ENCODE data around the gene PCDH7. TPM values are rescaled to one million over a fixed set of nuclear protein-coding genes. Genes with fewer than 3 reads are reported as not detected.

The PCDH7 gene
- total and polyA plus RNA-seq, 8 donors: 0.25 to 6.4 (median 0.47) TPM

GRCh38 chr4:30770812-30771211 lies 50.6 kb downstream of the PCDH7 start:
- 51% methylated on average over 2 of the region's 2 CpGs for WGBS, 2 donors
- Histone ChIP-seq H3K27ac (no peak overlapping the region), H3K36me3 (no peaks in the 10 kb centered on the region), H3K9me3 (no peaks in the 10 kb centered on the region), H3K4me3 (no peak overlapping the region), H3K4me1 (no peaks in the 10 kb centered on the region), H3K27me3 (no peaks in the 10 kb centered on the region)
- DNase-seq (no peak), FAIRE-seq (no peak), ATAC-seq (no peak)
- no peak for TF ChIP-seq CTCF (IDR thresholded peaks at IDR 0.05)
- intact Hi-C loops (cut with DNase I): no loop called here

- no peak for TF ChIP-seq CTCF (IDR thresholded peaks at IDR 0.05)
- H3K4me1 ChIP-seq: no peaks in the 10 kb centered on the region
- FAIRE-seq (no peak), ATAC-seq (no peak), DNase-seq (no peak)
- no peaks in the 10 kb centered on the region for H3K36me3 ChIP-seq
- no peak overlapping the region for H3K27ac ChIP-seq
- intact Hi-C loops (cut with DNase I): no loop called here
- H3K4me3 ChIP-seq: no peak overlapping the region
- H3K27me3 ChIP-seq: no peaks in the 10 kb centered on the region
- H3K9me3 ChIP-seq: no peaks in the 10 kb centered on the region
- 53 to 61% methylated on average over 3 of the region's 3 CpGs for WGBS, 2 donors
Measured at GRCh38 chr4:30776451-30776850, 56.3 kb downstream of the PCDH7 start.

DNA sequence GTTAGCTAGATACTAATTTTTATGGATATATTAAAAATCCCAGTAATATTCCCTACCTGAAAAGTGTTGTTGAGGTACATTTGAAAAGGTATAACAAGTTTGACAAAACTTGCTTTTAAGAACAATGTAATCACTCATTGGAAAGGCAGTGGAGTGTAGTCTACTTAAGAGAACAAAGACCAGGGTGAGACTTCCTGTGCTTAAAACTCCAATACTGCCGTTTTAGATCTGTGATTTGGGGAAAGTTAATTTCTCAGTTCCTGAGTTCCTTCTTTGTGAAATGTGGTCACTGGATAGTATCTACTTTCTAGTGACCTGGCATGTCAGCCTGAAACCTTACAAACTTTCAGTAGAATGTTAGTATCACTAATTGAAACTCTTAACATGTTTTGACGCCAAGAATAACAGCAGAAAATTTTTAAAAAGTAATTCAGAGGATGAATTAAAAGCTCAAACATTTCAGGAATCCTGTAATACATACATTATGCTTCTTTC lies 56.8 kb downstream of the PCDH7 start:
- WGBS, 2 donors: 31 to 42% methylated on average over 2 of the region's 2 CpGs
- no peak for ATAC-seq

More for the DNA sequence above, 56.8 kb downstream of the PCDH7 start:
- Histone ChIP-seq H3K4me3 (no peak overlapping the region), H3K27me3 (no peaks in the 10 kb centered on the region), H3K9me3 (no peaks in the 10 kb centered on the region), H3K4me1 (no peaks in the 10 kb centered on the region), H3K36me3 (no peaks in the 10 kb centered on the region), H3K27ac (no peak overlapping the region)
- DNase-seq (no peak), FAIRE-seq (no peak)
- intact Hi-C loops (cut with DNase I): no loop called here
- TF ChIP-seq CTCF (IDR thresholded peaks at IDR 0.05): no peak

Data from pancreas (tissue), 10 donors.